ENCODE results near the gene RASEF. TPM values are rescaled to one million over a fixed set of nuclear protein-coding genes. Genes with fewer than 3 reads are reported as not detected.

The RASEF gene
- total and polyA plus RNA-seq, 2 of the 4 experiments (the other 2 are of a cell fraction) = under 0.01 to 0.05 TPM

DNA sequence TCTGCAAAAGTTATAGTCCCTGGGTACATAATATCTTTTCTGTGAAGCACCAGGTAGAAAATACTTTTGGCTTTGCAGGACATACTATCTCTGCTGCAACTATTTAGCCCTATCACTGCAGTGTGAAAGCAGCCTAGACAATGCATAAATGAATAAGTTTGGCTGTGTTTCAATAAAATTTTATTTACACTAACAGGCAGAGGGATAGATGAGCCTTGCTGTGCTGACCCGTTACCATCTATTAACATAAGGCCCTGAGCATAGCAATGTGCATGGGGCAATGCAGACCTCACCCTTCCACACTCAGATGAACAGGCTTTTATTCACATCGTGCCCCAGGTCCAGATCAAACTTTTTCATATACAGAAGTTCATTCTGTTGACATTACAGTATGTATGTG lies 27.8 kb downstream of the RASEF start:
- BruUV-seq (replicated peaks) = no TSS peak
- H3K4me1 ChIP-seq (ENCODE audit: control insufficient read depth, insufficient read depth, low read length) = no peaks in the 10 kb centered on the region
- no peaks in the 10 kb centered on the region for H3K9me1 ChIP-seq (ENCODE audit: insufficient read depth, low read length)
- no peak overlapping the region for H4K8ac ChIP-seq (ENCODE audit: low read depth in 2 of 2, low read length in 2 of 2)
- H3K9me3 ChIP-seq (ENCODE audit: control insufficient read depth, insufficient read depth, low read length) = no peaks in the 10 kb centered on the region
- intact Hi-C loops (cut with micrococcal nuclease) (no loop called here), in situ Hi-C loops (cut with MboI; ENCODE audit: low sequenced_read_pairs) (no loop called here), dilution Hi-C loops (cut with HindIII; ENCODE audit: low sequenced_read_pairs, unreplicated experiment) (no loop called here)
- H4K20me1 ChIP-seq (ENCODE audit: insufficient read depth, low read length) = no peaks in the 10 kb centered on the region
- peaks cover 5% of the 10 kb centered on the region; the same call in 1 of the 2 replicates for H3K27me3 ChIP-seq (ENCODE audit: control insufficient read depth, insufficient read depth, low read length)
- DNase-seq = no peak
- CTCF ChIA-PET = no interaction called here
- H3K36me3 ChIP-seq (ENCODE audit: control insufficient read depth, insufficient read depth, low read length) = no peaks in the 10 kb centered on the region
- H2AK9ac ChIP-seq (replicated peaks; ENCODE audit: low read depth, low read length, poor library complexity) = no peak overlapping the region
- no peak overlapping the region for H3K9ac ChIP-seq (ENCODE audit: low read depth, low read length)
- H3K23ac ChIP-seq (ENCODE audit: low read depth, low read length) = no peak overlapping the region
- no peak for TF ChIP-seq MAZ (IDR thresholded peaks at IDR 0.05; ENCODE audit: borderline replicate concordance, low read depth, low read length)
- no peak for TF ChIP-seq POLR2A (IDR thresholded peaks at IDR 0.05; ENCODE audit: low read depth, low read length)
- TF ChIP-seq RFX5 (IDR thresholded peaks at IDR 0.05; ENCODE audit: low read depth, low read length) = no peak
- no peak for TF ChIP-seq RCOR1 (IDR thresholded peaks at IDR 0.05; ENCODE audit: insufficient replicate concordance, low read length)
- TF ChIP-seq NFE2L2 (IDR thresholded peaks at IDR 0.05; ENCODE audit: low read depth, low read length) = no peak
- TF ChIP-seq CHD1 (IDR thresholded peaks at IDR 0.05; ENCODE audit: low read depth, low read length) = no peak
- TF ChIP-seq MAFK (IDR thresholded peaks at IDR 0.05; ENCODE audit: low read depth, low read length) = no peak
- no peak for TF ChIP-seq SMC3 (IDR thresholded peaks at IDR 0.05; ENCODE audit: low read depth, low read length)
- TF ChIP-seq, protein P1, sequence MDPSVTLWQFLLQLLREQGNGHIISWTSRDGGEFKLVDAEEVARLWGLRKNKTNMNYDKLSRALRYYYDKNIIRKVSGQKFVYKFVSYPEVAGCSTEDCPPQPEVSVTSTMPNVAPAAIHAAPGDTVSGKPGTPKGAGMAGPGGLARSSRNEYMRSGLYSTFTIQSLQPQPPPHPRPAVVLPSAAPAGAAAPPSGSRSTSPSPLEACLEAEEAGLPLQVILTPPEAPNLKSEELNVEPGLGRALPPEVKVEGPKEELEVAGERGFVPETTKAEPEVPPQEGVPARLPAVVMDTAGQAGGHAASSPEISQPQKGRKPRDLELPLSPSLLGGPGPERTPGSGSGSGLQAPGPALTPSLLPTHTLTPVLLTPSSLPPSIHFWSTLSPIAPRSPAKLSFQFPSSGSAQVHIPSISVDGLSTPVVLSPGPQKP (IDR thresholded peaks at IDR 0.05; ENCODE audit: borderline replicate concordance, low read depth, low read length) = no peak
- no peak for TF ChIP-seq BHLHE40 (IDR thresholded peaks at IDR 0.05; ENCODE audit: low read depth, low read length)
- WGBS, 2 experiments (ENCODE audit: extremely low coverage in 2 of 2, insufficient read length in 1 of 2) = no CpG with 5 or more reads among the region's 2 CpGs
- no peaks in the 10 kb centered on the region for H3K79me1 ChIP-seq (ENCODE audit: low read depth in 1 of 2, low read length in 2 of 2)
- no peak for ATAC-seq (ENCODE audit: low read depth)
- POLR2A ChIA-PET (ENCODE audit: unreplicated experiment) = no interaction called here
- no peak overlapping the region for H3K4me2 ChIP-seq (ENCODE audit: low read depth, low read length)
- H2BK20ac ChIP-seq (ENCODE audit: low read depth, low read length) = no peak overlapping the region
- H2BK120ac ChIP-seq (ENCODE audit: low read depth, low read length) = no peak overlapping the region
- H3K4me3 ChIP-seq (ENCODE audit: insufficient read depth, low read depth, low read length) = no peak overlapping the region
- no peak overlapping the region for H3K14ac ChIP-seq (replicated peaks; ENCODE audit: low read depth, low read length)
- no peak overlapping the region for H3K27ac ChIP-seq (ENCODE audit: insufficient read depth, low read length)
- H2AFZ ChIP-seq (replicated peaks; ENCODE audit: low read length, poor library complexity) = no peak overlapping the region
- H3K18ac ChIP-seq (ENCODE audit: low read depth, low read length) = no peak overlapping the region
- H2AK5ac ChIP-seq (ENCODE audit: low read depth, low read length) = no peak overlapping the region
- no peak overlapping the region for H2BK15ac ChIP-seq (ENCODE audit: low read depth, low read length)
- H2BK5ac ChIP-seq (ENCODE audit: low read depth, low read length, poor library complexity, severe bottlenecking) = no peak overlapping the region
- no peak overlapping the region for H4K5ac ChIP-seq (ENCODE audit: low read depth, low read length)
- H4K91ac ChIP-seq (ENCODE audit: insufficient read depth, low read depth, low read length) = no peak overlapping the region
- no peak overlapping the region for H3K4ac ChIP-seq (ENCODE audit: low read depth, low read length)
- no peak overlapping the region for H3K56ac ChIP-seq (ENCODE audit: extremely low read depth, insufficient read depth, low read length)
